Jurkat, Clone E6-1 (cell line): Measurements from ENCODE around the gene PTPN6.

ENCODE experiments used
- DNase-seq: peaks from one replicate; pipeline ENCODE4 v3.0.0-alpha.2; 2011; ENCODE audit warnings: low read depth, low spot score
- H3K4me3 ChIP-seq: 2 replicates; pipeline ENCODE4 v1.5.1; 2011; ENCODE audit warnings: mild to moderate bottlenecking, low read length, control low read depth, moderate library complexity

PTPN6 gene

GRCh38 chr12:6921996-6922946, 28.9 kb upstream of the PTPN6 start:
- H3K4me3 ChIP-seq: no peak overlapping the region
- DNase-seq: no peak

DNA sequence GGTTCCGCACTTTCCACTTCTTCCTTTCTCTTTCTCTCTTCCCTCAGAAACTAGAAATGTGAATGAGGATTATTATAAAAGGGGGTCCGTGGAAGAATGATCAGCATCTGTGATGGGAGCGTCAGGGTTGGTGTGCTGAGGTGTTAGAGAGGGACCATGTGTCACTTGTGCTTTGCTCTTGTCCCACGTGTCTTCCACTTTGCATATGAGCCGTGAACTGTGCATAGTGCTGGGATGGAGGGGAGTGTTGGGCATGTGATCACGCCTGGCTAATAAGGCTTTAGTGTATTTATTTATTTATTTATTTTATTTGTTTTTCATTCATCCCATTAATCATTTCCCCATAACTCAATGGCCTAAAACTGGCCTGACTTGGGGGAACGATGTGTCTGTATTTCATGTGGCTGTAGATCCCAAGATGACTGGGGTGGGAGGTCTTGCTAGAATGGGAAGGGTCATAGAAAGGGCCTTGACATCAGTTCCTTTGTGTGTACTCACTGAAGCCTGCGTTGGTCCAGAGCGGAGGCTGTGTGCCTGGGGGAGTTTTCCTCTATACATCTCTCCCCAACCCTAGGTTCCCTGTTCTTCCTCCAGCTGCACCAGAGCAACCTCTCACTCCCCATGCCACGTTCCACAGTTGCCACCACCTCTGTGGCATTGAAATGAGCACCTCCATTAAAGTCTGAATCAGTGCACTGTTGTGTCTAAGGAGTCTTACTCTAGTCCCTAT, 28.0 kb upstream of the PTPN6 start:
- DNase-seq: no peak

GRCh38 chr12:6923851-6924250, 27.3 kb upstream of the PTPN6 start:
- H3K4me3 ChIP-seq: no peak overlapping the region
- no peak for DNase-seq

More for the DNA sequence above, 28.0 kb upstream of the PTPN6 start:
- no peak overlapping the region for H3K4me3 ChIP-seq

DNA sequence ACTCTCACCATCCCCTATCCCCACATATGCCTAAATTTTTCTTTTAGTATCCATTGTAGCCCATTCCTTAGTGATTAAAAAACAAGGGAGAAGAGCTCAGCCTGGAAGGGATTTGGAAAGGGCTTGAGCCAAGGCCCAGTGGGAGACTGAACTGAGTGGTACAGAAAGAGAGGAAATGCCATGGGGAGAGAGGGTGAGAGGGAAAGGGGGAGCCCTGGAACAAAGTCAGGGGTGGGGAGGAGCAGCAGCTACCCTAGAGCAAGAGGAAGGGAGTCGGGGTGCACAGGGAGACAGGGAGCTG, 26.0 kb upstream of the PTPN6 start:
- H3K4me3 ChIP-seq: no peak overlapping the region
- DNase-seq: no peak

GRCh38 chr12:6925540-6926279, 25.4 kb upstream of the PTPN6 start:
- no peak for DNase-seq
- H3K4me3 ChIP-seq: no peak overlapping the region

DNA sequence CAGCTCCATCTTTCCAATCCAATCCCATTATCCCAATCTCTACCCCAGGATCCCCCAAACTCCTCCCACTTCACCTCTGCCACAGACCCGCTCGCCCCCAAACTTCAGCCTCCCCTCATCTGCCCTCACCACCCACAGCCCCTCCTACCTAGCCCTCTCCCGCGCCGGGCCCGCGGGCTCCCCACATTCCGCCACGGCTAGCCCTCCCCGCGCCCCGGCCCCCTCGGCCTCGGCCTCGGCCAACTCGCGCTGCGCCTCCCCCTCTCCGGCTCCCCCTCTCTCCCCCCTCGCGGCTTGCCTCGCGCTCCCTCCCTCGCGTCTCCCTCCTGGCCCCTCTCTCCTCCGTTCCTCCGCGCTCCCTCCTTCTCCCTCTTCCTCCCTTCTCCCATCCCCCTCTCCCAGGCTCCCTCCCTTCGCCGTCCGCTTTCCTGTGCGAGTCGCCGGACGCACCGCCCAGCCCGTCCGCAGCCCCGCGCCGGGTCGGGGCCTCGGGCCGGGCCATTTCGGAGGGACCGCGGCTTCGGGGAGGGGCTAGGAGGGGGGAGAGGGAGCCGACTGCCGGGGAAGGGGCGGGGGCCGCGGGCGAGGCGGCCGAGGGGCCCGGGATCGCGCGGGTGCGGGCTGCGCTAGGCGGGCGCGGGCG, 23.7 kb upstream of the PTPN6 start, which contains the start of gene ATN1:
TSS of gene ATN1 (plus strand) at position 581 of the 643 bp plus-strand sequence. CDS start 6,043 bp downstream, outside the sequence.
- peak within 1 kb of the TSS; percentile 67 for H3K4me3 ChIP-seq
- DNase-seq: no peak

DNA sequence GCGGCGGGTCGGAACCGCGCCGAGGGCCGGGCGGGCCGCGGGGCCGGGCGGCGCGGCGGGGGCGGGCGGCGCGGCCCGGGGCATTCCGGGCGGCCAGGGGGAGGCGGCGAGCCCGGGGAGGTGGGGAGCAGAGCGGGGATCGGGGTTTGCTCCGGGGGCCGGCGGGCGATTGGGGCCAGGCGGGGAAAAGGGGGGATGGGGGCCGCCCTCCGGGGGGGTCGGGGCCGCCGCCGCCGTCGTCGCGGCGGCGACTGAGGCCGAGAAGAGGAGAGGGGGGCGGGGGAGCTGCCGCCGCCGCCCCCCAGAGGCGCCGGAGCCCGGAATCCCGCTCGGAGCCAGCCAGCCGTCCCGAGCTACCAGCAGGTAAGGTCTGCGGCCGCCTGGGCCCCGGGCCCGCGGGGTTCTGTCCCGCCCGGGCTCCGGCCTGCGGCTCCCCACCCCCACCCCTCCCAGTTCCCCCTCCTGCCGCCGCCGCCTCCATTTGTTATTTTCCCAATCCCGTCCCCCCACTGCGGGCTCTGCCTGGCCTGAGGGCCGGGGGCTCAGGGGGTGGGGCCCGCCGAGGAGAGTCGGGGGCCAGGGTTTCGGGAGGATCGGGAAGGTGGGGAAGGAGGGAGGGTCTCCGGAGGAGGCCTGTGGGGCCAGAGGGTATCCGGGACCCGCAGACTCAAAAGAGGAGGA, 23.0 kb upstream of the PTPN6 start:
- no peak for DNase-seq

GRCh38 chr12:6928703-6929407, 22.3 kb upstream of the PTPN6 start:
- peak overlapping the region; percentile 44 for H3K4me3 ChIP-seq
- no peak for DNase-seq

More for the DNA sequence above, 23.0 kb upstream of the PTPN6 start:
- peak overlapping the region; percentile 44 for H3K4me3 ChIP-seq

DNA sequence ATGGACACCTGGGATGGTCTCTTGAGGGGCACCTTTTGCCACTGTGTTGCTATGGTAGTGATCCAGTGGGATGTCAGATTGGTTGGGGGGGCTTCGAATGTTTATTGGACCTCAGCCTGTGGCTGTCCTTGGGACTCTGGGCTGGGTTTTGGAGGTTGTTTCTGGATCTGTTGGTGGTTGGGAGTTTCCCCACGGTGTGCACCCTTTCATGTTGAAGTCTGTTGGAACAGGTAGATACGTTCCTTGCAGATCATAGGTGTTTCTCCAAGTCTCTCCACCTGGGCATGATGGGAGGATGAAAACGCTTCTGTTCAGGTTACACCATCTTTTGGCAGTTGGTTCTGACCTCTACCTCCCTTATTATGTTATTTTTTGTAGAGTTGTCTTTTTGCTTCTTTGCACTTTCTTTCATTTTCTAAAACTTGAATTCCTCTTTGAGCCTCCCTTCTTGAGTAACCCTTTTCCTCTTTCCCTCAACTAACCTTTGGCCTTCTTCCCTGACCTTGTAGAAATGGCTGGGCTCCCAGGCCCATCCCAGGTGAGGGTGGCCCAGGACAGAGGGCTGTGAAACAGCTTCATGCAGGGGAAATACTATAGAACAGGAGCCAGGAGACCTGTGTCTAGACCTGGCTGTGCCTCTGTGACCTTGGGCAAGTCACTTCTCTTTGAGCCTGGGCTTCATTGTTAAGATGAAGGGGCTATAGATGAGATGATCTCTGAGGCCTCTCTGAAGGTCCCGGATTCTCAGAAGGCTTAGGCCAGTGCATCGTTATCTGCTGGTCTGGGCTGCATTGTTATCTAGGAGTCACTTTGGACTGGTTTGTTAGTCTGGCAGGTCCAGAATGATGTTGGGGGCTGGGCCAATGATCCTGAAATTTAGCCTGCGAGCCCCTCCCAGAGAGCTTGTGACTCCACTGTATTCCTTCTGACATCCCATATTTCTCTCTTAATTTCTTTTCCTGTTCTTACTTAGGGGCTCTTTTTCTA, 21.4 kb upstream of the PTPN6 start:
- no peak for DNase-seq
- H3K4me3 ChIP-seq: no peak overlapping the region

GRCh38 chr12:6932766-6933165, 18.4 kb upstream of the PTPN6 start:
- DNase-seq: no peak
- H3K4me3 ChIP-seq: no peak overlapping the region

- H3K4me3 ChIP-seq: no peak overlapping the region
- no peak for DNase-seq
Observed at GRCh38 chr12:6934110-6934509, 17.0 kb upstream of the PTPN6 start.

GRCh38 chr12:6935371-6936193, 15.6 kb upstream of the PTPN6 start:
- DNase-seq: no peak
- H3K4me3 ChIP-seq: peak overlapping the region; percentile 88; the same call in 1 of the 2 replicates

- peak overlapping the region; percentile 88 for H3K4me3 ChIP-seq
- no peak for DNase-seq
Observed at GRCh38 chr12:6936194-6936635, 14.9 kb upstream of the PTPN6 start.

GRCh38 chr12:6936636-6937480, 14.3 kb upstream of the PTPN6 start:
- DNase-seq: peak; percentile 70
- peak overlapping the region; percentile 88 for H3K4me3 ChIP-seq
